ENCODE measurements around the gene RRAD.

GRCh38 chr16:66918803-66919568 is 6.3 kb downstream of the RRAD start, which contains the start of gene CDH16:
- TF ChIP-seq EZH2 (IDR thresholded peaks at IDR 0.05; ENCODE audit: insufficient read depth, poor library complexity, severe bottlenecking) (no peak), EZH2phosphoT487 (IDR thresholded peaks at IDR 0.05; ENCODE audit: insufficient read depth, low read depth) (no peak)
